Uterus (tissue), 4 donors: ENCODE results near the gene SLC16A12. TPM values are rescaled to one million over a fixed set of nuclear protein-coding genes. Genes with fewer than 3 reads are reported as not detected.

Source experiments
- DNase-seq, 2 donors: peaks; one replicate each; pipeline ENCODE4 v3.0.0-alpha.2; 2019 to 2020
- H3K27ac ChIP-seq, 2 donors: fragments of 200-600 bp; sonication (generic); 1 replicate in 1 of 2; 2 replicates in 1 of 2; pipeline ENCODE4 v1.5.1; 2016 to 2018
- H3K27me3 ChIP-seq, 2 donors: fragments of 200-600 bp; sonication (generic); one replicate each; pipeline ENCODE4 v1.5.1; 2018 to 2019; ENCODE audit warnings: control low read depth in 1 of 2
- H3K36me3 ChIP-seq, 2 donors: fragments of 200-600 bp; sonication (generic); one replicate each; pipeline ENCODE4 v1.5.1; 2019; ENCODE audit warnings: control low read depth in 1 of 2
- H3K4me1 ChIP-seq, 2 donors: fragments of 200-600 bp; sonication (generic); one replicate each; pipeline ENCODE4 v1.5.1; 2018 to 2019; ENCODE audit warnings: control low read depth in 1 of 2
- H3K4me3 ChIP-seq, 2 donors: fragments of 200-600 bp; sonication (generic); 1 replicate in 1 of 2; 2 replicates in 1 of 2; pipeline ENCODE4 v1.5.1; 2018 to 2019; ENCODE audit warnings: mild to moderate bottlenecking in 1 of 2
- H3K9me3 ChIP-seq, 2 donors: fragments of 200-600 bp; sonication (generic); one replicate each; pipeline ENCODE4 v1.5.1; 2019; ENCODE audit warnings: control low read depth in 1 of 2
- CTCF ChIP-seq, 4 experiments: fragments of 200-600 bp in 2 of 4; fragments of 450-650 bp in 2 of 4; sonication (generic) in 2 of 4; IDR thresholded peaks; one replicate each; pipeline ENCODE4 v1.5.1; 2016 to 2019; ENCODE audit warnings: antibody characterized with exemption in 4 of 4, mild to moderate bottlenecking in 2 of 4, moderate library complexity in 1 of 4
- POLR2A ChIP-seq, 2 donors: fragments of 450-650 bp; IDR thresholded peaks; one replicate each; pipeline ENCODE4 v1.6.1; 2016; ENCODE audit warnings: antibody characterized with exemption in 2 of 2, mild to moderate bottlenecking in 1 of 2, moderate library complexity in 1 of 2
- intact Hi-C: fragments of 100-400 bp; cut with DNase I; formaldehyde crosslinking; loops from one replicate; pipeline ENCODE4 v1.15.1; 2023; ENCODE audit warnings: low total_unique reads
- total RNA-seq, 4 donors: library from RNA; depleted of rRNA in 3 of 4; stranded (reverse); fragments of >200 nt in 3 of 4; gene quantifications; one replicate each; pipeline versions ENCODE4 v1.1.0 to v1.2.4, GENCODE V29; 2014 to 2023
- donor health status: DM: yes; HTN: yes; CAD: no.

SLC16A12 gene
- total RNA-seq, 4 donors from 2014 or later, result 0.26 to 7.4 (median 0.51) TPM

GRCh38 chr10:89515031-89515841 is 20.2 kb downstream of the SLC16A12 start:
- Histone ChIP-seq H3K36me3 (no peaks in the 10 kb centered on the region), H3K4me3 (no peak overlapping the region), H3K27ac (peak overlapping the region; percentile 54 to 56), H3K9me3 (no peaks in the 10 kb centered on the region), H3K27me3 (no peaks in the 10 kb centered on the region), H3K4me1 (no peaks in the 10 kb centered on the region)
- TF ChIP-seq CTCF (IDR thresholded peaks at IDR 0.05) (no peak), POLR2A (IDR thresholded peaks at IDR 0.05) (no peak)
- DNase-seq, result no peak
- intact Hi-C loops, result no loop called here

DNA sequence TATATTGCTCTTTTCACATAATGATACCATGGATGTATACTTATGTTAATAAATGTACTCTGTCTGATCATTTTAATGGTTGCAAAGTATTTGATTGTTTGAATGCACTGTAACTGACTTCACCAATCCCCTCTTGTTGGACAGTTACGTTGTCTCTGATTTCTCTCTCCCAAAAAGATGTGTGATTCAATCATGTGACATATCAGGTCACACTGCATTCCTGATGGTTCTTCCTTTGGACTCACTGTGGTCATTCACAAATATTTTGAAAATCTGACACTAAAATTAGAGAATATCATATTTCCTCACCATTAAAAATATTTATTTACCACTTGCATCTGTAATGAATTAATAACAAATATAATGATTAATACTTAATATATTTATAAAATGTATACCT is 22.2 kb downstream of the SLC16A12 start:
- Histone ChIP-seq H3K36me3 (no peaks in the 10 kb centered on the region), H3K4me1 (no peaks in the 10 kb centered on the region), H3K27me3 (no peaks in the 10 kb centered on the region), H3K9me3 (no peaks in the 10 kb centered on the region), H3K4me3 (no peak overlapping the region), H3K27ac (no peak overlapping the region)
- intact Hi-C loops, result no loop called here
- TF ChIP-seq CTCF (IDR thresholded peaks at IDR 0.05) (no peak), POLR2A (IDR thresholded peaks at IDR 0.05) (no peak)
- no peak for DNase-seq

DNA sequence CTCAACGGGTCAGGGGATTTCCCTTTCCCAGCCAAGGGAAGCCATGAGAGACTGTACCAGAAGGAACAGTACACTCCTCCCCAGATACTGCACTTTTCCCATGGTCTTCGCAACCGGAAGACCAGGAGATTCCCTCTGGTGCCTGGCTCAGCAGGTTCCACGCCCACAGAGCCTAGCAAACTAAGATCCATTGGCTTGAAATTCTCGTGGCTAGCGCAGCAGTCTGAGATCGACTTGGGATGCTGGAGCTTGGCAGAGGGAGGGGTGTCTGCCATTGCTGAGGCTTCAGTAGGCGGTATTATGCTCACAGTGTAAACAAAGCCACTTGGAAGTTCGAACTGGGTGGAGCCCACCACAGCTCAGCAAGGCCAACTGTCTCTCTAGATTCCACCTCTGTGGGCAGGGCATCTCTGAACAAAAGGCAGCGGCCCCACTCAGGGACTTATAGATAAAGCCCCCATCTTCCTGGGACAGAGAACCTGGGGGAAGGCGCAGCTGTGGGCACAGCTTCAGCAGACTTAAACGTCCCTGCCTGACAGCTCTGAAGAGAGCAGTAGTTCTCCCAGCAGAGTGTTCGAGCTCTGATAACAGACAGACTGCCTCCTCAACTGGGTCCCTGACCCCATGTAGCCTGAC is 29.6 kb downstream of the SLC16A12 start:
- no peaks in the 10 kb centered on the region for H3K36me3 ChIP-seq
- no peaks in the 10 kb centered on the region for H3K9me3 ChIP-seq
- H3K27ac ChIP-seq, result no peak overlapping the region
- H3K27me3 ChIP-seq, result no peaks in the 10 kb centered on the region
- intact Hi-C loops, result no loop called here
- no peaks in the 10 kb centered on the region for H3K4me1 ChIP-seq
- TF ChIP-seq CTCF (IDR thresholded peaks at IDR 0.05) (no peak), POLR2A (IDR thresholded peaks at IDR 0.05) (no peak)
- no peak for DNase-seq
- H3K4me3 ChIP-seq, result no peak overlapping the region

DNA sequence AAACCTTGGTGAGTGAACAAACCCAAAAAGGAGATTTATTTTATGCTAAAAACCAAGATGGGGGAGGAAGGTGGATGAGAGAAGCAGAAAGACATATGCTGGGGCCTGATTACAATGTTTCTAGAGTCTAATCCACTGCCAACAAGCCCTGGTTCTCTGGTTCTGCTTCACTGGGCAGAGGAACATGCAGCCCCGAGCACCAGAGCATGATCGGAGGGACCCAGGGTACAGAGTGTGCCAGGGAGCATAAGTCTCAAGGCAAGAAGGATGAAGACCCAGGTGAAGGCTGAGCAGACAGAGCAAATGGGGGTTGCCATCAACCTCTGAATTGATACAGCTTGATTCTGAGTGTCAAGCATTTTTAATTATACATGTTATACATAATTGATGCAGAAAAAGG is 30.7 kb downstream of the SLC16A12 start:
- DNase-seq, result no peak
- H3K4me1 ChIP-seq, result no peaks in the 10 kb centered on the region
- H3K9me3 ChIP-seq, result no peaks in the 10 kb centered on the region
- no peaks in the 10 kb centered on the region for H3K36me3 ChIP-seq
- no peaks in the 10 kb centered on the region for H3K27me3 ChIP-seq
- TF ChIP-seq CTCF (IDR thresholded peaks at IDR 0.05) (no peak), POLR2A (IDR thresholded peaks at IDR 0.05) (no peak)
- no peak overlapping the region for H3K4me3 ChIP-seq
- no peak overlapping the region for H3K27ac ChIP-seq
- intact Hi-C loops, result no loop called here

GRCh38 chr10:89503652-89504370 is 31.6 kb downstream of the SLC16A12 start:
- Histone ChIP-seq H3K4me3 (no peak overlapping the region), H3K4me1 (no peaks in the 10 kb centered on the region), H3K9me3 (no peaks in the 10 kb centered on the region), H3K27me3 (no peaks in the 10 kb centered on the region), H3K36me3 (no peaks in the 10 kb centered on the region), H3K27ac (peak overlapping the region; percentile 22 to 29)
- intact Hi-C loops, result no loop called here
- TF ChIP-seq CTCF (IDR thresholded peaks at IDR 0.05), result no peak
- TF ChIP-seq POLR2A (IDR thresholded peaks at IDR 0.05), result no peak
- DNase-seq, result no peak
